GM23248 (cell line): ENCODE data around the gene ZNF783.

Experiments
- EZH2 ChIP-seq: fragments of 200-600 bp; sonication (generic); IDR thresholded peaks from 2 replicates; pipeline ENCODE4 v1.6.1; 2018; ENCODE audit warnings: antibody characterized with exemption, mild to moderate bottlenecking; ENCODE audit not compliant: insufficient read depth, poor library complexity, severe bottlenecking
- EZH2phosphoT487 ChIP-seq: fragments of 200-600 bp; sonication (generic); IDR thresholded peaks from 2 replicates; pipeline ENCODE4 v1.6.1; 2018; ENCODE audit warnings: antibody characterized with exemption, moderate library complexity, mild to moderate bottlenecking, low read depth; ENCODE audit not compliant: insufficient read depth

GRCh38 chr7:149293338-149293737 lies 31.3 kb downstream of the ZNF783 start:
- TF ChIP-seq EZH2, result no peak
- no peak for TF ChIP-seq EZH2phosphoT487
